H54 (cell line): ENCODE results near the gene EPOP.

Source experiments
- DNase-seq: peaks from one replicate; pipeline ENCODE4 v3.0.0; 2011; ENCODE audit warnings: low spot score, mixed read lengths; ENCODE audit not compliant: insufficient read length
- FAIRE-seq: peaks from 3 replicates; lab custom pipeline; 2011; peaks lifted over from hg19 to GRCh38; lab: Jason Lieb, UNC
- POLR2A ChIP-seq: IDR thresholded peaks from 2 replicates; pipeline ENCODE4 v1.6.1; 2011; ENCODE audit warnings: low read depth, mild to moderate bottlenecking, low read length

Gene EPOP

GRCh38 chr17:38674749-38675615, at the start of gene EPOP:
Gene EPOP, minus strand, starts transcription at chr17:38674957. Its CDS starts 462 bp downstream, at chr17:38674495.
- TF ChIP-seq POLR2A = peak; percentile 45; the same call in 1 of the 2 replicates
- DNase-seq (peak; percentile 93), FAIRE-seq (no peak)

DNA sequence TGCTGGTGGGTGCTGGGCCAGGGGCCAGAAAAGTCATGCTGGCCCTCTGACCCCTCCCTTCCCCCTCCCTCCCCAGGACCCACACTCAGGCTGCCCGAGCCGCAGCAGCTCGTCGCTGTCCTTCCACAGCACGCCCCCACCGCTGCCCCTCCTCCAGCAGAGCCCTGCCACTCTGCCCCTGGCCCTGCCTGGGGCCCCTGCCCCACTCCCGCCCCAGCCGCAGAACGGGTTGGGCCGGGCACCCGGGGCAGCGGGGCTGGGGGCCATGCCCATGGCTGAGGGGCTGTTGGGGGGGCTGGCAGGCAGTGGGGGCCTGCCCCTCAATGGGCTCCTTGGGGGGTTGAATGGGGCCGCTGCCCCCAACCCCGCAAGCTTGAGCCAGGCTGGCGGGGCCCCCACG, 47.0 kb upstream of the EPOP start:
- FAIRE-seq (no peak), DNase-seq (no peak)
- TF ChIP-seq POLR2A = no peak

GRCh38 chr17:38720941-38721340, 46.2 kb upstream of the EPOP start:
- DNase-seq = no peak
- TF ChIP-seq POLR2A = no peak
- no peak for FAIRE-seq

DNA sequence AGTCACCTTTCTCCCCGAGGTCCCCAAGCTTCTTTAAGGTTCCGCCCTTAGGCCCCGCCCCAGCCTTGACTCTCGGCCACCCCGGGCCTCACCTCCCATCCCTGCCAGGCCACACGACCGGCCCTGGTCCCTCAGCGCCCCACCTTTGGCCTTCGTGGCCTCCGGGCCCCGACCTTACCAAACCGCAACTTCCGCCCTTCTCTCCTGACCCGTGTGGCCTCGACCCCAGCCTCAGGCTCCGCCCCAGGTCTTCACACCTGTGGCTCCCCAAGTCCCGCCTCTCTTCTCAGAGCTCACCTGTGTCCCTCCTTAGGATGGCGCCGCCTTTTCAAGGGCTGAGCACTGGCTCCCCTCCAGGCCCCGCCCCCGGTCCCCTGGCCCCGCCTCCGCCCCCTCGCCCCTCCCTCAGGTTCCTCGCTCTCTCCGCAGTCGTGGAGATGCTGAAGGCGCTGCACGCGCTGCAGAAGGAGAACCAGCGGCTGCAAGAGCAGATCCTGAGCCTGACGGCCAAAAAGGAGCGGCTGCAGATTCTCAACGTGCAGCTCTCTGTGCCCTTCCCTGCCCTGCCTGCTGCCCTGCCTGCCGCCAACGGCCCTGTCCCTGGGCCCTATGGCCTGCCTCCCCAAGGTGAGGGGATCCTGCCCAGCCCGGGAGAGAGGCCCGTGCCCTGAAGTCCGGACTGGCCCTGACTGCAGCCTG, 45.3 kb upstream of the EPOP start:
- DNase-seq = no peak
- no peak for FAIRE-seq
- TF ChIP-seq POLR2A = no peak

DNA sequence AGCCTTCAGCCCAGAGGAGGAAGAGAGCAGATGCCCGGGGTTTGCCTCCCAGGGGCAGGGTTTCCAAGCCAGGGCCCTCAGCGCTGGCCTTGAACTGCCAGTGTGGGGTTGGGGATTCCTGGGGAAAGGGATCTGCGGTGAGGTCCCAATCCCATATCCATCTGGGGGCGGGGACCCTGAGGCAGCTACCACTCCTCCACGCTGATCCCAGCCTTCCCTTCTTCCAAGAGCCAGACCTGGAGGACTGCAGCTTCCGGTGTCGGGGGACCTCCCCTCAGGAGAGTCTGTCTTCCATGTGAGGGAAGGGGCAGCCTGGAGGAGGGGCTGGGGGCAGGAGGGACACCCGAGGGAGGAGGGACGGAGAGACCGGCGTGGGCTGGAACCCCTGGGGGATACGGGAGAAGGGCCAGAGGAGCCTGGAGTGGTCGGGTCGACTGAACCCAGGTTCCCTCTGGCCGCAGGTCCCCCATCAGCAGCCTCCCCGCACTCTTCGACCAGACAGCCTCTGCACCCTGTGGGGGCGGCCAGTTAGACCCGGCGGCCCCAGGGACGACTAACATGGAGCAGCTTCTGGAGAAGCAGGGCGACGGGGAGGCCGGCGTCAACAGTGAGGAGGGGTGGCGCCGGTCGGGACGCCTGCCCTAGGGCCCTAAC, 44.7 kb upstream of the EPOP start:
- TF ChIP-seq POLR2A = no peak
- FAIRE-seq = no peak
- no peak for DNase-seq

DNA sequence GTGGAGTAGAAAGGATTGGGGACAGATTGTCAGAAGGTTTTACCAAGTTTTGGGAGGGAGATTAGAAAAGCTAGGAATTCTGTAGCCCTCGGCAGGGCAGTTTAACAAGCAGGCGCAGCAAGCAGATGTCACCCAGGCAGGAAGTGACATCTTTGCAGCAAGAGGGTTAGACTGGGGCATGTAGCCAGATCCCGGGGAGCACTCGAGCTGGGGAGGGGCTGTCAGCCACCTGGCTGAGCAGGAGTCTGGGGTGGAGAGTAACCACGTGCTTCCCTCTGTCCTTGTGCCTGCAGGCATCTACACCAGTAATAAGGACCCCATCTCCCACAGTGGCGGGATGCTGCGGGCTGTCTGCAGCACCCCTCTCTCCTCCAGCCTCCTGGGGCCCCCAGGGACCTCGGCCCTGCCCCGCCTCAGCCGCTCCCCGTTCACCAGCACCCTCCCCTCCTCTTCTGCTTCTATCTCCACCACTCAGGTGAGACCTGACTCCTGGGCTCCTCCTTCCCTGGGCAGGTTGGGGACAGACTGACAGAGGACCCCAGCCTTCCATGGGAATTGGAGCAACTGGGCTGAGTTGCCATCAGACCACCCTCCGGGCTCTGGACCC, 42.5 kb upstream of the EPOP start:
- no peak for TF ChIP-seq POLR2A
- DNase-seq (no peak), FAIRE-seq (no peak)

GRCh38 chr17:38716368-38717005, 41.7 kb upstream of the EPOP start:
- FAIRE-seq = no peak

DNA sequence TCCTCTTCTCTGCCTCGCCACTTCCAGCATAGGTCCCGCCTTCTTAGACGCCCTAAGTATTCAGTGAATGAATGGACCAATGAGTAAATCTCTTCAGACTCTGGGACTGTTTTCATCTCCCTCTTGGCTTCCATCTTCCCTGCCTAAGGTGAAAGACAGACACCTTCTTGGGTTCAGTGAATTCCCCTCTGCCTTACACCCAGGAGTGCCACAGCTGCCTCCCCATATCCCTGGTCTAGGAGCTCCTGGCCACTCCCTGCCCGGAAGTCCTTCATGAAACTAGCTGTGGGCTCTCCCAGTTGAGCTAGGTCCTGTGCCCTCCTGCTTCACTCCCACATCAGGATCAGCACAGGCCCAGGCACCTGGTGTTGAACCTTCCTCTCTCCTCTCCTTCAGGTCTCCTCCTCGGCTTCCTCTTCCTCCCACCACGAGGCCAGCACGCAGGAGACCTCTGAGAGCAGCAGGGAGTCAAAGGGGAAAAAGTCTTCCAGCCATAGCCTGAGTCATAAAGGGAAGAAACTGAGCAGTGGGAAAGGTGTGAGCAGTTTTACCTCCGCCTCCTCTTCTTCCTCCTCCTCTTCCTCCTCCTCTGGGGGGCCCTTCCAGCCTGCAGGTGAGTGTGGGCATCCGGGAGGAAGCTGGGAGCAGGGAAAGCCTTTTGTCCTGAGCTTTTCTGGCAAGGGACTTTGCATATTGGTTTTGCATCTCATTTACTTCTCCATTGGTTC, 40.6 kb upstream of the EPOP start:
- DNase-seq (no peak), FAIRE-seq (no peak)
- TF ChIP-seq POLR2A = no peak

More at GRCh38 chr17:38716368-38717005, 41.7 kb upstream of the EPOP start:
- TF ChIP-seq POLR2A = no peak
- DNase-seq = no peak

DNA sequence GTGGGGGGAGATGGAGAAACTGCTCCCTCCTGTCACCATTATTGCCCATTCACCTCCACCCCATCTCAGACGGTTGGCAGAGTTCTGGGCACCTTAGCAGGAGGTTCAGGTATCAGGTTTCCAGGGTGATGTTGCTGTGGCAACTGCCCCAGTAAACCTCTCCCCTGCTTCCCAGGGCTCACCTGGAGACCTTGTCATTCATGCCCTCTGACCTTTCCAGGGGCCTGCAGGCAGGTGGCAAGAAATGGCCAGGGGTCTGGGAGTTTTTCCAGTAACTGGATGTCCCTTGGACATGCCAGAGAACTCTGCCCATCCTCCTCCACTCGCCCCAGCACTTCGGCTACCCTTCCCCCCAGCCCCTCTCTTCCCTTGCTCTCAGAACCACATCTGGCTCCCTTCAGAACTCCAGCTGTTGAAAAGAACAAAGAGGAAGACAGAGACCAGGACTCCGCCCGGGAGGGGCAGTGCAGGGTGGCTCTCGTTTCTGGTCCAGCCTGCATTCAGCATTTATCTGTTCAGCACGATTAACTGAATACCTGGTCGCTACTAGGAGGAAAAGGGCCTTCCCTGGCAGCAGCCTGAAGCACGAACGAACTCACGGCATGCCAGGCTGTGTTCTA, 38.8 kb upstream of the EPOP start:
- DNase-seq = no peak
- no peak for TF ChIP-seq POLR2A
- no peak for FAIRE-seq

- FAIRE-seq (no peak), DNase-seq (no peak)
- no peak for TF ChIP-seq POLR2A
These were observed 37.8 kb upstream of the EPOP start for GRCh38 chr17:38712593-38712992.

- TF ChIP-seq POLR2A = no peak
- FAIRE-seq (no peak), DNase-seq (no peak)
These were observed 37.2 kb upstream of the EPOP start for GRCh38 chr17:38711792-38712571.
